Left ventricle myocardium superior (tissue), 1 donor: ENCODE results near the gene REN. TPM values are rescaled to one million over a fixed set of nuclear protein-coding genes. Genes with fewer than 3 reads are reported as not detected.
A peak's percentile ranks its signal among the peaks of the same experiment; 100 is the strongest.

Experiments
- ATAC-seq: fragments of 200-7000 bp; cut with Tn5 transposase; one replicate; pipeline ENCODE4 v1.9.1; 2020; ENCODE audit warnings: mild to moderate bottlenecking, moderate library complexity
- DNase-seq: peaks from one replicate; pipeline ENCODE4 v3.0.0-alpha.2; 2020
- intact Hi-C: fragments of 100-400 bp; cut with micrococcal nuclease; formaldehyde crosslinking; loops from one replicate; pipeline ENCODE4 v1.11.0; 2022
- long read RNA-seq: library from polyadenylated mRNA; unstranded; transcript quantifications from one replicate; pipeline ENCODE4 v2.0.0, GENCODE V29; 2021
- total RNA-seq: library from RNA; stranded (reverse); fragmentation: NEBNext Ultra II Directional; extraction: Animal tissue kit (Norgen Biotek cat#: 25700); gene quantifications from one replicate; pipeline ENCODE4 v1.2.1, GENCODE V29; 2021
- donor health status: DM: no; HTN: yes; CAD: no; lungs with severe emphysema.

Gene REN
- total RNA-seq: not detected
- long read RNA-seq: 0 reads

DNA sequence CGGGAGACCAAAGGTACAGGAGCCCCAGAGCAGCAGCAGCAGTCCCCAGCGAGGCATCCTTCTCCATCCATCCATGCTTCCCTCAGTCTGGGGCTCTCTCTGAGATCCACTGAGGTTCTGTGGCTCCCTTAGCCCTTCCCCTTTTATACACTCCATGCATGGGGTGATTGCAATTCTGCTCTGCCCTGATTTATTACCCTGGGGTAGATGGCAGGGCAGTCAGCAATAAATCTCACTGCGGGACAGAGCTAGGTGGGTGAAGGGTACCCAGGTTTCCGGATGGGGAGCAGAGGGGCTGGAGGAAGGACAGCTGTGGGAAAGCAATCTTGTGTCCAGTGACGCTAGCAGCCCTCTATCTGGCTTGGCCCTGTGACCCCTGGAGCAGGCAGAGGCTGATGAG, at the start of gene REN:
TSS of gene REN (minus strand) at position 119 of the 400 bp plus-strand sequence. CDS start at position 75, 44 bp downstream.
- ATAC-seq: no peak
- DNase-seq: no peak
- intact Hi-C loops: no loop called here

DNA sequence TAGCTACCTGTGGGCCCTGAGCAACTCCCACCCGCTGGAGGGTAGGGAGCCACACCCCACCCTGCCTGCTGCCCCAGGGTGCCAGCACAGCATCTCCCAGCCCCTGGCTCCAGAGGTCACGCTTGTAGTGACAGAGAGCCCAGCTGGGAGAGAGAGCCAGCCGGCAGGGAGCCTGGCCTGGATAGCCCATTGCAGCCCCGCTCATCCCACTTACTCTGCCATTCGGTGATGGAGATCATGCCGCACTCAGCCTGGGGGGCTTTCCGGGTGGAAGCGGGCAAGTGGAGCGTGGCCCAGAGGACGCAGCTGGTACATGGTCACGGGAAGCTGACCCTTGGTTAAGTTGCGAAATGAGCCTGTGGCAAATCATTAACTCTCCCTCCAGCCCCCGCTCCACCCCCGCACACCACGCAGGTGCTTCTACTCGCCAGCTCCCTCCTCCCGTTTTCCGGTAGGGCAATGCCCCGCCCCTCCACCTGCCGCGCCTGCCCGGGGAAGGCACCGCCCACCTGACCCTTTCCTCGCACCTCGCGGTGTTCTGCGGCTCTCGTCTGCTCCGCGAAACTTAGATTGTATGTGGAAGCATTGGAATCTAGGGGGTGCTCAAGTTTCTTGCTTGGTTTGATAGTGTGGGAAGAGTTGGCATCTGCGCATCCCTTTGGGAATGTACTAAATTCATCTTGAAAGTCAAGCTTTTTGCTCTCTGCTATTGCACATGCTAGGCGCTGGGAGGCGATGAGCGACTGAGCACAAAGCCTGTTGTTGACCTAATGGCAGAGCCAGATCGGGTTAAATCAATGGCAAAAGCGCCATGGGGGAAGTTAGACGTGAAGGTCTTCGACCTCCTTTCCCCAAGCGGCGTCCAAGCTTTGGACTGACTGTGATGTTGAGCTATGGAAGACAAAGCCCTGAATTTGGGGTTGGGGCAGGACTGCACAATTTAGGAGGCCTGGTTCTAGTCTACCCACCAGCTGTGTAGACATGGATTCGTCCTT, 47.8 kb upstream of the REN start, which contains the start of gene GOLT1A:
TSS of gene GOLT1A (minus strand) at position 321 of the 995 bp plus-strand sequence. CDS start at position 239, 82 bp downstream.
- intact Hi-C loops: loop anchor here (5.0 kb wide), 1 partner anchor 148 kb away; no protein-coding TSS in a partner anchor
- peak; percentile 86 for ATAC-seq
- DNase-seq: peak; percentile 71

DNA sequence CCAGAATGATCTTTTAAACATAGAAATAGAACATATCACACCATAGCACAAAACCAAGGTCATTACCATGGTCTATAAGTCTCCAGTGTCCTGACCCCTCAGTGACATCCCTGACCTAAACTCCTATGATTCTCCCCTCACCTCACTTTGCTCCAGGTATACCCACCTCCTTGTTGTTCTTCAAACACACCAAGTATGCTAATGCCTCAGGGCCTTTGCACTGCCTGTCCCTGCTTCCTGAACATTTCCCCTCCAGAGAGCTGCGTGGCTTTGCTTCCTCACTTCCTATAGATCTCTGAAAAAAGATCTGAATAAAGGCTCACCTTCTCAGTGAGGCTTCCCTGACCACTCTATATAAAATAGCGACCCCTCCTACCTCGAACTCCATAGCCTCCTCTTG, 46.6 kb upstream of the REN start:
- intact Hi-C loops: loop anchor here (5.0 kb wide), 1 partner anchor 150 kb away; no protein-coding TSS in a partner anchor
- no peak for DNase-seq
- ATAC-seq: no peak

DNA sequence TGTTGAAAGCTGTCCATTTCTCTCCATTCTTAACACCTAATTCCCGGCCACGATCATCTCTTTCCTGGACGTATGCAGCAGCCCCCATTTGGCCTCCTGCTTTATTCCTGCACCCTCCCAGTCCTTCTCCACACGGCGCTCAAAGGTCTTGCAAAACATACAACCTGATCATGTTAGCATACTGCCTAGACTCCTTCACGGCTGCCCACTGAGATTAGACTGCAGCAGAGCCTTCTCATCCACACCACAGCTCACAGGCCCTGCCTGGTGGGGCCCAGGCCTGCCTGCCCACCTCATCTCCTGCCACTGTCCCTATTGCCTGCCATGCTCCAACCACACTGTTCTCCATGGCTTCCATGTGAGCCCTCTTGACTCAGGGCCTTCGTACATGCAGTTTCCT, 44.9 kb upstream of the REN start:
- no peak for DNase-seq
- no peak for ATAC-seq
- intact Hi-C loops: loop anchor here (5.0 kb wide), 1 partner anchor 151 kb away; no protein-coding TSS in a partner anchor

DNA sequence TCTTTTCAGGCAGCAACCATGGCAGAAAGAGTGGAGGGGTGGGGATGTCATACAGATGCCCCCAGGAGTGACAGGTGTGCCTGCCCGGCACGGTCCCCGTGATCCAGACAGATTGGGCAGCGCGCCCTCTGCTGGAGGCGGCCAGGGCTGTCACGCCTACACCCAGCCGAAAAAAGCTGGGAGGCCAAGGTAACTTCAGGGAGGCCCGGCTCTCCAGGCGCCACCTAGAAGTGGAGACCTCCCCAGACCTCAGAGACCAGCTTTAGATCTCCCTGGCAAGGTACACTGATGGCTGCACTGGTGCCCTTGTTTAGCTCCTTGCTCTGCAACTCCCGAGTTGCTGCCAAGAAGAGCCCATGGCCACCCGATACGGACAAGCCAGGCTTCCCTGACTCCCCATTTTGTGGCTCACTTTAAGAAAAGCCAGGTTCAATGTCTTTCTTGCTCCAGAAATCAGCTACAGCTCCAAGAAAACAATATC, 41.0 kb upstream of the REN start:
- intact Hi-C loops: no loop called here
- peak; percentile 92 for ATAC-seq
- DNase-seq: peak; percentile 83

DNA sequence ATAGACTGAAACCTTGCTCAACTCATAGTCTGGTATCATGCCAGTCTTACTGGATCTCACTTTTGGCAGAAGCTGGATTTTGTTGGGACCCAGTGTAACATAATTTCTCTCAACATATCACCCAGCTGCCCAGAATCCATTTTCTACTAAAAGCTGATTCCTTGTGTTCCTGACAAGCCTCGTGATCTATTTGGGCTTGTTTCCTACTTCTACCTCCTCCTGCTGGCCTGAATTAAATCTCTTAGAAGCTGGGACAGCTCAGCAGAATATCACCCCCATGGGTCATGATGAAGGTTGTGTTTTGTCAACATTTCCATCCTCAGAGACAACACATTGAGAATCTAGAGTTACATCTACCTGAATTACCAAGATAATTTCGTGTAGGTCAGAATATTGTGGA, 40.0 kb upstream of the REN start:
- DNase-seq: no peak
- intact Hi-C loops: no loop called here
- no peak for ATAC-seq

DNA sequence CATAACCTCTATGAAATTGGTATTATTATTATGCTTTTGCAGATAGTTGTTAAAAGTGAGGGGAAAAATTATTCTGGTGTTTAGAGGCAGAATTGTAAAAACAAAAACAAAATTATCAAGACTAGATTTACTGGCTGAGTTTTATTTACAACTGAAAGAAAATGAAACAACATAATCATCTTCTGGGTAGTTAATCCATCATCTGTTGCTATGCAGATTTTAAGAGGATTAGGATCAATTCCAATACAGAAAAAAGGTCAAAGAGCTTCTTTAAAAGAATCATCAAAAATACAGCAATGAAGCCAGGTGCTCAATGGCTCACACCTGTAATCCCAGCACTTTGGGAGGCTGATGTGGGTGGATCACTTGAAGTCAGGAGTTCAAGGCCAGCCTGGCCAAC, 39.3 kb upstream of the REN start:
- DNase-seq: no peak
- intact Hi-C loops: no loop called here
- no peak for ATAC-seq

DNA sequence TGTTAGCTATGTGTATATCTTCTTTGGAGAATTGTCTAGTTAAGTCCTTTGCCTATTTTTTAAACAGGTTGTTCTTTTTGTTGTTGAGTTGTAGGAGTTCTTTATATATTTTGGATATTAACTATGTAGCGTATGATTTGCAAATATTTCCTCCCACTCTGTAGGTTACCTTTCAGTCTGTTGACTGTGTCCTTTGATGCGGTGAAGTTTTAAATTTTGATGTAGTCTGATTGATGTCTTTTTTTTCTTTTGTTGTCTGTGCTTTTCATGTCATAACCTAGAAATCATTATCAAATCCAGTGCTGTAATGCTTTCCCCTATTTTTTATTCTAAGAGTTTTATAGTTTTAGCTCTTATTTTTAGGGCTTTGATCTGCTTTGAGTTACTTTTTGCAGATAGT, 38.8 kb upstream of the REN start:
- intact Hi-C loops: no loop called here

DNA sequence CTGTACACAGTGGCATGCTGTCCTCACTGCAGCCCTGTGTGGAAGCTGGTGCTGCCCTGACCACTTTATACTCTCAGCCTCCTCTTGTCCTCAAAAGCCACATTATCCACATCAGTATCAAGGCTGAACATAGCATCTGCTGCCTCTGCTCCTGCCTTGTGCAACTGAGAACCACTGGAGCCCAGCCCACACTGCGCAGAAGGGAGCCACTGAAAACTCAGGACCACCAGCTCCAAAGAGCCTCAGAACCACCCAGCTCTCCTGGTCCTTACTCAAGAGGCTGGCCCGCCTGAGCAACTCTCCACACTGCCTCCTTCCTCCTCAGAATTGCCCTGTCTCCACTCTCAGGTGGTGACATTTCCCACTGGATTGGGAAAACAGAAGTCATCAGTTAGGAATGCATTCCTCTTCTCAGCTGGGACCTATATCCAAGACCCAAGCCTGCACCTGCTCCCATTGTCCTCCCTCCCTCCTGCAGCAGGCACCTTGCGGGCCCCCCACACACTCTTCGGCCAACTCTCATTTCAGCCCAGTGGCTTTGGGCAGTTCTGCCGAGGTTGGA, 37.1 kb upstream of the REN start:
- no peak for DNase-seq
- ATAC-seq: no peak
- intact Hi-C loops: no loop called here

More for the DNA sequence above, 38.8 kb upstream of the REN start:
- no peak for DNase-seq
- no peak for ATAC-seq

DNA sequence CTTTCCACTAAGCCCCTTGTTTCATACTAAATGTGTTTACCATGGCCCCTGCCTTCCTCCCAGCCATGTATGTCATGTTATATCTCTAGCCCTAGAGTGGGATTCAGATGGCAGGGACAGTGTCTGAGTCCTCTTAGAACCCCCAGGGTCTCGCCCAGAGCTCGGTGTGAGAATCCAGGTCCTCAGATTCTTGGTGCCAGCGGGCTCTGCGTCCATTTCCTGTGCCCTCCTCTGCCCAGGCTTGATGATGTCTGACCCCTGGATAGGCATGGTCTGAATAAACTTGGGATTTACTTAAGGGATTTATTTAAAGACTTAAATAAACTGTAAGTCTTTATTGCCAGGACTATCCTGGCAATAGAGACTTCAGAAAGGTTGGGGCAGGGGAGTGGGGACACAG, 36.3 kb upstream of the REN start:
- intact Hi-C loops: no loop called here
- no peak for DNase-seq
- no peak for ATAC-seq

DNA sequence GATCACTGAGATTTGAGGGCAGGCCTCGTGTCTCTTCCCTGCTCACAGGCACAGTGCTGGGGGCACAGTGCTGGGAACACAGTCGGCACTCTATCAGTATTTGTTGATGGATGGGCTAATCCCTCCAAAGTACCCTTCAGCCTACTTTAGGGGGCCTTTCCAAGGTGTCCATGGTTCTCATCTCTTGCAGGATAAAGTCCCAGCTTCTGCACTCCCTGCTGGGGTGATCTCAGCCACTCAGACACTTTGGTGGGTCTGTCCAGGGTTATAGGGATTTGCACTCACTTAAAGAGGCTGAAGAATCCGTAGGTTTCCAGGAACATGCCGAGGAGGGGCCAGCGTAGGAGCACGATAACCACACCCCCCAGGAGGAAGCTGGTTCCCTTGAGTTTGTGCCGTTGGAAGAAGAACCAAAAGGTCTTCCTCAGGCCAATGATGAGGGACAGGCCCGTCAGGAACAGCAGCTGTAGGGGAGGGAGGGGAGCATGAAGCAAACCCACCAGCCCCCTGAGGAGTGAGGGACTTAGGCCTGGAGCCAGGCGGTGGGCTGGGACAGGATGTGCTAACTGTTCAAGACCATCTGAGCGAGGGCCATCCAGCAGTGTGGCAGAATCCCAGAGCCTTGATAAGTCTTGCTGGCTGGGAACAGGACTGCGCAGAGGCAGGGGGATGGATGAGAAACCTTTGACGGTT, 35.4 kb upstream of the REN start:
- no peak for ATAC-seq
- intact Hi-C loops: no loop called here
- no peak for DNase-seq

DNA sequence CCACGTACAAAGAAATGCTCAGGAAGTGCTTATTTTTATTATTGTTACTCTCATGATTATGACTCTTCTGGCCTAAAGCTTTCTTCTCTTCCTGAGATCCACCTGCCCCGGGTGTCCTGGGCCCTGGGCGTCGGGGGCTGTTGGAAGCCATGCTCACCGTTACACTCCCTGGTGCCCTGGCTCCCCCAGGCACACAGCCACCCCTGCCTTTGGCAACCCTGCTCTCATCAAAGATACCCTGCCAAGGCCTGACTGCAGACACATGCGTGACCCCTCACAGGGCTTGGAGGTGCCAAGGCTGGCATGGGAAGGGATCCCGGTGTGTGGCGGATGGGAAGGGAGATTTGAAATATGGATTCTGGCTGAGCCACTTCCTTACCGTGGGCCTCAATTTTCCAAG, 33.4 kb upstream of the REN start:
- DNase-seq (peak; percentile 46), ATAC-seq (peak; percentile 80)
- intact Hi-C loops: no loop called here

DNA sequence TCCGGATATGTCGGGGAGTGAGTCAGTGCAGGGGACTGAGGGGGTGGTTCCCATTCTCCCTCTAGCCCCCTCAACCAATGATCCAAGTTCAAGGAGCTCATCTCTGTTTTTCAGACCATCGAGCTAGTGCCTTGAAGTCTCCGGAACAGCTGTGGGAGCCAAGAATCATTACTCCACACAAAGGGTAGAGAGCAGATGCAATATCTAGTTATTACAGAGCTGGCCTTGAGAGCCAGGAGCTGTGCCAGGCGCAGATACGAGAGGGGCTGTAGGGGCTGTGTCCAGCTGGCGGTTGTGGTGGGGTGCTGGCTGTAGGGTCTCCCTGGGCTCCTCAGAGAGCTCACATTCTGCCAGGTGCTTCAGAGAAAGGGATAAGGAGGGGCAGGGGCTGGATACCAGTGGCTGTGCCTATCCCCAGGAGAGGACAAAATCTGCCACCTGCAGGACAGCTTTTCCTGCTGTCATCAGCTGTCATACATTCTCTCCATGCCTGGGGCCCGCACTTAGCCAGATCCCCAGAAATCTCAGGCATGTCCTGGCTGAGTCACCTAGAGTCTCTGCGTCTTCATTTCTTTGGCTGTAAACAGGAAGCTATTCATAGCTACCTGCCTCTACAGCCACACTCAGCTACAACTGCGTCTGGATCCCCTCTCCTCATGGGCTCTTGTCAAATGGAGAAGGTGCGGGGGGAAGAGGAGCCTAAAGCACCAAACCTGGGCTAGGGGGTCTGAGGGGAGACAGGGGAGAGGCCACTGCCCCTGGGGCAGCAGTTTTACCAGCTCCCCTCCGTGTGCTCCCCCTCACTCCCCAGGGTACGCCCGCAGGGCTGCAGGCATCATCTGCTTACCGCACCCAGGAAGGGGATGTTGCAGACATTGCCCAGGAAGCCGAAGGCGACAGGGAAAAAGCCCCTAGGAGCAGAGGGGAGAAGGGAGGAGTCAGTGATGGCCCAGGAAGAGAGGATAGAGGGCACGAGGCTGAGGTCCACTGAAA, 32.5 kb upstream of the REN start:
- intact Hi-C loops: no loop called here
- DNase-seq (peak; percentile 44), ATAC-seq (peak; percentile 87)

DNA sequence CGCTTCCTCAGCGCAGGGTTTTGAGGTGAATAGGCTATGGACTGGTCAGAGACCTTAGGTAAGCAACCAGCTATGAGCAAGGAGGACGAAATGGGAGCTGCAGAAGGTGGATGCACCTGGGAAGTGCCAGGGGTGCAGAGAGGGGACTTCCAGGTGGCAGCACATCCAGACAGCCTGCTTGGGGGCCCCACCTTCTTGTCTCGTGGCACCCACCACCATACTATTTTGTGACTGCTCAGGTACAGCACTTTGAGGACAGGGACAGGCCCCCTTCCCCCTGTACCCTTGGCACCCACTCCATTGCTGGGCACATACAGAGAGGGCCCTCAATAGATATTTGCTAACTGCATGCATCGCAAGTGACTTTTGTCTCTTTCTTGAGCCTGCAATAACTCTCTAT, 30.9 kb upstream of the REN start:
- ATAC-seq (no peak), DNase-seq (no peak)
- intact Hi-C loops: no loop called here

DNA sequence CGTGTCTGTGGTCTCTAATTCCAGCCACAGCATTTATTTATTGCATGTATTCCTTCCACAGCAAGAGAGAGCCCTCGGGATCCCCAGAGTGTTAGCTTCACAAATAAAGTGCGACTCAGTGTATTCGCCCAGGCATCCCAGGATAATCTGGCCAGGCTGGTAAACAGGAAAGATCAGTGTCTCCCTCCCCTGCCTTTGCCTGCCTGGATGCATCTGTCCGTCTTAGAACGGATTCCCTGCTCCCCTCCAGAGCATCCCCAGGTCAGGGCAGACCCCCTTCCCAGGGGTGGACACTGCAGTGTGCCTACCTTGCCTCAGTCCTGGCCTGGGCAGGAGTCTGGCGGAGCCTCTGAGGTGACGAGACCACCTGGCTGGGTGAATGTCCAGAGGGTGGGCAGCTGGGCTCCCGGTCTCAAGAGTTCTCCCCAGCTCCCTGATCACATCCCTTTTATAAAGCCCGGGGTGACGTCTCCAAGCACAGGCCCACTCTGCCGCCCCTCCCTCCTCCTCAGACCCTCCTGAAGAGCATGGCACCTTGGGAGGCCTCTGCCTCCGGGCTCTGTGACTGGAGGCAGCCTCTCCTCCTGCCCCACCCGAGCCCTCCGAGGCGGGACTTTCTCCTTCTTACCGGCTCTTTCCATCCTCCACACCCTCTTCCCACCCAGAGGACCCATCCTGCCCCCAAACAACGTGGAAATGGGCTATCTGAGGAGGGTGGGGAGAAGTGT, 30.1 kb upstream of the REN start, which contains the start of gene KISS1:
TSS of gene KISS1 (minus strand) at position 424 of the 728 bp plus-strand sequence. CDS start 3,615 bp downstream, outside the sequence.
- intact Hi-C loops: no loop called here
- ATAC-seq (no peak), DNase-seq (no peak)

DNA sequence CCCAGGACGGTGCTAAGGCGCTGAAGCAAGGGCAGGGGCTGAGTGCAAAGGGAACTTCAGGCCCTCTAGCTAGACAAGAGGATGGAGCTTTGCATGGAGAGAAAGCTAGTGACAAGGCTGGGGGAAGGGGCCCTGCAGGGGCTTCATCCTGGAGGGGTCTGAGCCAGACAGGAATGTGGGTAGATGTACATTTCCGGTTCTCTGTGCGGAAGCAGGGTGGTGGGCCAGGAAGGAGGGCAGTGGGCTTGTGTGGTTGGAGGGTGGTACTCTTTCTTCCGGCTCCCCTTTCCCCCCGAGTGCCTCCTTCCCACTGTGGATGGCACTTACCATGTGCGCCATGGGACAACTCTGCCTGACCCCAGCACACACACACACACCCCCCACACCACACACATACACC, 28.6 kb upstream of the REN start:
- intact Hi-C loops: no loop called here
- ATAC-seq: no peak
- DNase-seq: no peak

DNA sequence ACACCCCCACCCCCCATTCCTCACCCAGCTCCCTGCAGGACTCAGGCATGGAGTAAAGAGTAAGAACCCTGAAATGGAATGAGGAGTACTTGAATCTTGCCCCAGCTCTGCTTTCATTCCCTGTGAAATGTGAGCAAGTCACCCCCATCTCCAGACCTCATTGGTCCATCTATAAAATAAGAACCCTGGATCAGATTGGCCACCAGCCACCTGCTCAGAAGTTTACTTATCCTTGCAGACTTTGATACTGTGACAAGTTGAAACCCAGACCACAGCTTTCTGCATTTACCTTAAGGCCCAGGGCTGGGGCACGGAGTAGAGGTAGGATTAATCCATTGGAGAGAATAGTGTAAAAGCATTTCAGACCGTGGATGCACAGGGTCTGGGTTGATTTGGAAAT, 27.9 kb upstream of the REN start:
- DNase-seq: no peak
- no peak for ATAC-seq
- intact Hi-C loops: no loop called here
